GM19328 (cell line): ENCODE results near the gene EYA4.

Source experiments
- ATAC-seq: cut with Tn5 transposase; IDR thresholded peaks from one replicate; pipeline ENCODE4 v1.9.1; 2021; ENCODE audit warnings: mild to moderate bottlenecking, moderate library complexity; ENCODE audit not compliant: unreplicated experiment

The EYA4 gene

GRCh38 chr6:133340557-133340956 is 99.4 kb downstream of the EYA4 start:
- ATAC-seq = no peak

GRCh38 chr6:133341607-133342158 is 100.5 kb downstream of the EYA4 start:
- no peak for ATAC-seq

GRCh38 chr6:133343220-133343619 is 102.1 kb downstream of the EYA4 start:
- ATAC-seq = no peak

GRCh38 chr6:133348846-133349245 is 107.7 kb downstream of the EYA4 start:
- no peak for ATAC-seq

- no peak for ATAC-seq
Measured at GRCh38 chr6:133350928-133351327, 109.8 kb downstream of the EYA4 start.

GRCh38 chr6:133352046-133352445 is 110.9 kb downstream of the EYA4 start:
- ATAC-seq = no peak

GRCh38 chr6:133353061-133353460 is 111.9 kb downstream of the EYA4 start:
- ATAC-seq = no peak

- no peak for ATAC-seq
Measured at GRCh38 chr6:133355922-133356321, 114.8 kb downstream of the EYA4 start.

GRCh38 chr6:133358574-133359150 is 117.5 kb downstream of the EYA4 start:
- ATAC-seq = no peak

GRCh38 chr6:133359256-133359655 is 118.1 kb downstream of the EYA4 start:
- ATAC-seq = no peak

- no peak for ATAC-seq
Measured at GRCh38 chr6:133359760-133360159, 118.6 kb downstream of the EYA4 start.

- no peak for ATAC-seq
Measured at GRCh38 chr6:133360194-133360593, 119.0 kb downstream of the EYA4 start.

- no peak for ATAC-seq
Measured at GRCh38 chr6:133362813-133363212, 121.7 kb downstream of the EYA4 start.

- no peak for ATAC-seq
Measured at GRCh38 chr6:133368664-133369063, 127.5 kb downstream of the EYA4 start.

GRCh38 chr6:133369773-133370272 is 128.7 kb downstream of the EYA4 start:
- no peak for ATAC-seq

- no peak for ATAC-seq
Measured at GRCh38 chr6:133376743-133377142, 135.6 kb downstream of the EYA4 start.

- no peak for ATAC-seq
Measured at GRCh38 chr6:133377219-133377618, 136.1 kb downstream of the EYA4 start.

- ATAC-seq = no peak
Measured at GRCh38 chr6:133380047-133380446, 138.9 kb downstream of the EYA4 start.

- ATAC-seq = no peak
Measured at GRCh38 chr6:133380723-133381122, 139.6 kb downstream of the EYA4 start.

GRCh38 chr6:133388731-133389130 is 147.6 kb downstream of the EYA4 start:
- ATAC-seq = no peak

GRCh38 chr6:133390168-133390567 is 149.0 kb downstream of the EYA4 start:
- no peak for ATAC-seq

- no peak for ATAC-seq
Measured at GRCh38 chr6:133392015-133392414, 150.9 kb downstream of the EYA4 start.

GRCh38 chr6:133392641-133393040 is 151.5 kb downstream of the EYA4 start:
- no peak for ATAC-seq
